SKM-1 treated with dmso at 0.1 percent for 144 hours (cell line): ENCODE measurements around the gene AOC1.
"Not testable (repeated sequence)": the region's sequence is repeated elsewhere in the genome, so short reads cannot be mapped to it uniquely, and the experiment has no call there.

Source experiments
- DNase-seq: peaks from one replicate; lab custom pipeline; 2025; ENCODE audit not compliant: unreplicated experiment; lab: John Stamatoyannopoulos, UW

Gene AOC1

GRCh38 chr7:150896562-150897209 is 44.4 kb downstream of the AOC1 start:
- DNase-seq, result no peak

GRCh38 chr7:150897502-150898474 is 45.5 kb downstream of the AOC1 start:
- no peak for DNase-seq

GRCh38 chr7:150898475-150899011 is 46.2 kb downstream of the AOC1 start:
- DNase-seq, result peak; percentile 15

GRCh38 chr7:150900675-150901074 is 48.4 kb downstream of the AOC1 start:
- no peak for DNase-seq

GRCh38 chr7:150901160-150902035 is 49.1 kb downstream of the AOC1 start:
- no peak for DNase-seq

DNA sequence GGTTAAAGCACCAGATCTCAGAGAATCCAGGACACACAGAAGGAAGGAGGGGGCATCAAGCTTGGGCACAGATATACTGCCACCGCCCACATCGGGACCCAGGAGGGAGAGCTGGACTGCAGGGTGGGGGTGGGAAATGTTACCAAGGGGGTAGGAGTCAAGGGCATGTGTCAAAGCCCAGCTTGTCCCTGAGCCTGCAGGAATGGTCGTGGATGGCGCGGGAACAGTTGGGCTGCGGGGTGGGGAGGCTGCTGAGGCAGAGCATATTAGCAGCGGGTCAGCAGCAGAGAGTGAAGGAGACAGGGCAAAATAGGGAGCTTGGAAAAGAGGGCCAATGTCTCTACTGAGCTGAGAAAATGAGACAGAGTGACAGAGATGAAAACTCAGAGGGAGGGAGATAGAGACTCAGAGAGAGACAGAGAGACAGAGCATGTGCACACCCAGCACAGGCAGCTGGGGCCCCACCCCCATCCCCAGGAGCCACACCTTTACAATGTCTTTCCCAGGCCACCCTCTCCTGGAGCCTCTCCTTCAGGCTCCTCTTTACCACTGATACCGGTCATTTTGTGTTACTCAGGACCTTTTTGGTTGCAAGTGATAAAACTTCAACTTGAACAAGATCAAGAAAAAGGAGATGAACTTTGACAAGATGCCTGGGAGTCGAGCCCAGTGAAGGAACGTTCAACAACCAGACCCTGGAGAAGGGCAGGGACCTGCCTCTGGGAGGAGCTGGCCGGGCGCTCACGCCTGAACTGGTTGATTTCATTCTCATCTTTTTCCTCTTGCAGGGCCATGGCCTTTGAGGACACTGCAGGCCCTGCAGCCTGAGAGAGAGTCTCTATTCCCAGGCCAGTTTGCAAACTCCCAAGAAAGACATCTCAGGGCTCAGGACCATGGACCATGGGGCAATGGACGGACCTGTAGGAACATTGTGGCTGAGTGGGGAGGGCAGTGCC is 50.0 kb downstream of the AOC1 start:
- no peak for DNase-seq

- no peak for DNase-seq
Observed at GRCh38 chr7:150903606-150904005, 51.3 kb downstream of the AOC1 start.

DNA sequence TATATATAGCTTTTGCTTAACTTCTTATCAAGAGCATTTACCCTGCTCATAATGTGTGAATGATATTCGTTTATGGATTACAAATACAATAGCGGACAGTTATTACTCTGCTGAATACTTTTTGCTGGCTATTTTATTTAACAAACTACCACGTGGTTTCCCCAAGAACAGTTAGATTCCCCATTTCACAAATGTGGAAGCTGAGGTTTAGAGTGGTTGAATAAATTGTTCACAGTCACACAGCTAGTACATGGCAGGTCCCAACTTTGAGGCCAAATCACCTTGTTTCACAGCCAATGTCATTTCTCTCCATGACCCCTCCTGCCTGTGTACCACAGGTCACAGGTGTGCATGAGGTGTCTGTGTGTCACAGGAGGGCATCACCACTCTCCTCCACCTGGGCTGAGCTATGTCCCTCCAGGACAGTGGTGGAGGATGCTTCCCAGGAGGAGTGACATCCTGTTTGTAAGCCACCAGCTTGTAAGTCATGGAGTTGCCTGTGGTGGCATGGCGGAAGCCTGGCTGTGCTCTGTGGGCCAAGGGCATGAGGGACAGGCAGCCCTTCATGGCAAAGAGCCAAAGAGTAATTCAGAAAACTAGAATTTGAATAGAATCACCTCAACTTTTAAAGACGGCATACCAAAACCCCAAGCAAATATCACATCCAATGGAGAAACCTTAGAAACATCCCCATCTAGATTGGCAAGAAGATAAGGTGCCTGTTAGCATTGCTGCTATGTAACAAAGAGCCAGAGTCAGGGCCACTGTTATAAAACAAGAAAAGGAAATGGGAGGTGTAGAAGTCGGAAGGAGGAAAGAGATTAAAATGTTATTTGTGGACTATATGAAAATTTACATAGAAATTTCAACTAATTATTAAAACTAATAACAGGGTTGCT is 51.9 kb downstream of the AOC1 start:
- no peak for DNase-seq

- no peak for DNase-seq
Observed at GRCh38 chr7:150908173-150908572, 55.9 kb downstream of the AOC1 start.

- DNase-seq, result no peak
Observed at GRCh38 chr7:150909200-150909995, 57.1 kb downstream of the AOC1 start.

GRCh38 chr7:150910305-150910995 is 58.1 kb downstream of the AOC1 start:
- not testable (repeated sequence) for DNase-seq

DNA sequence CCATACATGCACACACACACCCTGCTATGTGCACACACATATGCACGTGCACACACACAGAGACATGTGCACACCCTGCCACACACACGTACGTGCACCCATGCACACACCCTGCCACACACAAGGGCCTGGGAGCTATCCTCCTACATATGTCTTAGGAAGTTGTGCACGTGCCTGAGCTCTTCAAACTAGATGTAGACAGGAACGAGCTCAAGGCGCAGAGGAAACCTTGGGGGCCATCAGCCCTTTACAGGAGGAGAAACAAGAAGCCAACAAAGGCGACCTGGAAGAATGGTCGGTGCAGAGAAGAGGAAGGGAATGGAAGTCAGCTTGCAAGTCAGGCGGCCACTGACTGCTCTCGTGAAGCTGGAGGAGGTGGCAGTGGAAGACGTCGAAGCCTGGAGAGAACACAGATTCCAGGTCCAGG is 58.7 kb downstream of the AOC1 start:
- no peak for DNase-seq
